B cell (primary cell): Measurements from ENCODE around the gene CCDC30. TPM values are rescaled to one million over a fixed set of nuclear protein-coding genes. Genes with fewer than 3 reads are reported as not detected.

ENCODE experiments used
- ATAC-seq: fragments of 200-7000 bp; cut with Tn5 transposase; one replicate; pipeline ENCODE4 v1.10.0; 2021; ENCODE audit warnings: low read depth, mild to moderate bottlenecking, moderate number of reproducible peaks, moderate library complexity
- CTCF ChIA-PET: fragments of 350-600 bp; sonication (Branson Sonifier 250); formaldehyde crosslinking; loops from one replicate; lab custom pipeline; 2021; ENCODE audit warnings: antibody characterized with exemption, inconsistent platforms; lab: Charles Lee
- POLR2A ChIA-PET: fragments of 350-600 bp; sonication (Branson Sonifier 250); formaldehyde crosslinking; loops from one replicate; lab custom pipeline; 2021; ENCODE audit warnings: antibody characterized with exemption; lab: Charles Lee
- DNase-seq: peaks from one replicate; pipeline ENCODE4 v3.0.0; 2013
- H2AFZ ChIP-seq: 2 replicates; pipeline ENCODE4 v1.6.1; 2012; ENCODE audit warnings: mild to moderate bottlenecking, low read depth, low read length; ENCODE audit not compliant: insufficient read depth, poor library complexity, severe bottlenecking
- H3K27ac ChIP-seq, 2 donors: 1 replicate in 1 of 2; 2 replicates in 1 of 2; pipeline ENCODE4 v1.5.1; 2012 to 2013; ENCODE audit warnings: low read length in 2 of 2, mild to moderate bottlenecking in 2 of 2, moderate library complexity in 1 of 2
- H3K27me3 ChIP-seq, 4 experiments: fragments of 200-600 bp in 1 of 4; sonication (generic) in 1 of 4; replicated peaks in 1 of 4; 1 replicate in 2 of 4; 2 replicates in 2 of 4; pipeline versions ENCODE4 v1.6.1 to v1.7.0; 2013 to 2016; ENCODE audit warnings: low read length in 3 of 4, mild to moderate bottlenecking in 2 of 4, mixed read lengths in 1 of 4, moderate library complexity in 1 of 4; ENCODE audit not compliant: insufficient read depth in 4 of 4, control insufficient read depth in 3 of 4; ENCODE audit errors: control extremely low read depth in 1 of 4
- H3K36me3 ChIP-seq, 2 experiments: replicated peaks in 1 of 2; 1 replicate in 1 of 2; 2 replicates in 1 of 2; pipeline versions ENCODE4 v1.6.1 to v1.7.1; 2013; ENCODE audit warnings: low read length in 1 of 2; ENCODE audit not compliant: insufficient read depth in 2 of 2, control insufficient read depth in 1 of 2; ENCODE audit errors: control extremely low read depth in 1 of 2, extremely low read depth in 1 of 2
- H3K4me1 ChIP-seq, 2 donors: fragments of 200-600 bp in 1 of 2; sonication (generic) in 1 of 2; 1 replicate in 1 of 2; 2 replicates in 1 of 2; pipeline versions ENCODE4 v1.5.1 to v1.6.1; 2013 to 2017; ENCODE audit warnings: low read length in 2 of 2; ENCODE audit not compliant: control insufficient read depth in 2 of 2, insufficient read depth in 2 of 2
- H3K4me2 ChIP-seq: replicated peaks from 2 replicates; pipeline ENCODE3; 2012; ENCODE audit warnings: mild to moderate bottlenecking, low read depth, low read length; ENCODE audit not compliant: poor library complexity, severe bottlenecking
- H3K4me3 ChIP-seq, 5 experiments: fragments of 200-600 bp in 1 of 5; sonication (generic) in 1 of 5; 1 replicate in 3 of 5; 2 replicates in 2 of 5; pipeline versions ENCODE4 v1.5.1 to v1.7.0; 2011 to 2016; ENCODE audit warnings: low read length in 4 of 5, mild to moderate bottlenecking in 4 of 5, low read depth in 2 of 5, control low read depth in 1 of 5, moderate library complexity in 1 of 5; ENCODE audit not compliant: insufficient read depth in 1 of 5; ENCODE audit errors: control extremely low read depth in 1 of 5, extremely low read depth in 1 of 5
- H3K79me2 ChIP-seq: fragments of 200-600 bp; sonication (generic); one replicate; pipeline ENCODE4 v1.6.0; 2016; ENCODE audit warnings: low read length; ENCODE audit not compliant: control insufficient read depth, insufficient read depth
- H3K9ac ChIP-seq: fragments of 200-600 bp; sonication (generic); 2 replicates; pipeline ENCODE4 v1.6.1; 2017; ENCODE audit warnings: mild to moderate bottlenecking, low read length, moderate library complexity
- H3K9me3 ChIP-seq, 3 donors: one replicate each; pipeline versions ENCODE4 v1.6.1 to v1.7.1; 2013; ENCODE audit warnings: low read length in 2 of 3; ENCODE audit not compliant: control insufficient read depth in 2 of 3, insufficient read depth in 1 of 3; ENCODE audit errors: control extremely low read depth in 1 of 3
- H4K20me1 ChIP-seq: 2 replicates; pipeline ENCODE4 v1.6.0; 2012; ENCODE audit warnings: mild to moderate bottlenecking, low read length; ENCODE audit not compliant: insufficient read depth, control insufficient read depth, poor library complexity, severe bottlenecking
- H3K27ac Mint-ChIP-seq: one replicate; pipeline ENCODE4 v1.8.0; 2021; ENCODE audit warnings: mixed read lengths
- H3K27me3 Mint-ChIP-seq: one replicate; pipeline ENCODE4 v1.8.0; 2021; ENCODE audit warnings: mixed read lengths
- H3K4me1 Mint-ChIP-seq: one replicate; pipeline ENCODE4 v1.8.0; 2021; ENCODE audit warnings: mixed read lengths
- H3K4me3 Mint-ChIP-seq: one replicate; pipeline ENCODE4 v1.8.0; 2021; ENCODE audit warnings: mixed read lengths
- H3K9me3 Mint-ChIP-seq: one replicate; pipeline ENCODE4 v1.8.0; 2022; ENCODE audit warnings: mixed read lengths; ENCODE audit not compliant: insufficient read depth
- CTCF ChIP-seq: fragments of 200-600 bp; IDR thresholded peaks from one replicate; pipeline ENCODE4 v1.8.0; 2022; ENCODE audit warnings: antibody characterized with exemption, mild to moderate bottlenecking
- EZH2 ChIP-seq: IDR thresholded peaks from 2 replicates; pipeline ENCODE4 v1.6.1; 2012; ENCODE audit warnings: borderline replicate concordance, low read depth, mild to moderate bottlenecking, moderate library complexity, low read length; ENCODE audit not compliant: insufficient read depth, poor library complexity, severe bottlenecking
- whole genome bisulfite sequencing: methylation state at CpG from one replicate; pipeline ENCODE4 v1.1.5; 2013; ENCODE audit warnings: missing lambda C conversion rate; ENCODE audit not compliant: insufficient coverage; 5-methylcytosine and 5-hydroxymethylcytosine counted together
- intact Hi-C: fragments of 100-400 bp; cut with micrococcal nuclease; formaldehyde crosslinking; loops from one replicate; pipeline ENCODE4 v1.10.0; 2022
- polyA plus RNA-seq: library from polyadenylated mRNA; depleted of rRNA; stranded (reverse); fragments of >200 nt; gene quantifications from 2 replicates; pipeline ENCODE4 v1.2.3, GENCODE V29; 2012
- total RNA-seq, 2 donors: library from RNA; stranded (reverse); fragments of 120-200 nt in 1 of 2; gene quantifications; 1 replicate in 1 of 2; 2 replicates in 1 of 2; pipeline versions ENCODE4 v1.2.3 to v1.2.4, GENCODE V29; 2013 to 2022

Gene CCDC30
- total and polyA plus RNA-seq, 2 donors (not counting 1 experiment from before 2014, with no cell fraction given): 1.4 to 7.4 TPM

GRCh38 chr1:42418516-42418915 is 44.6 kb upstream of the CCDC30 start:
- POLR2A ChIA-PET: no interaction called here
- DNase-seq (no peak), ATAC-seq (no peak)
- H2AFZ ChIP-seq: no peak overlapping the region
- H3K4me1 Mint-ChIP-seq: no peaks in the 10 kb centered on the region
- CTCF ChIA-PET: no interaction called here
- intact Hi-C loops: no loop called here
- TF ChIP-seq CTCF (no peak), EZH2 (no peak)
- H3K4me3 ChIP-seq: no peak overlapping the region
- no peaks in the 10 kb centered on the region for H3K79me2 ChIP-seq
- H3K4me2 ChIP-seq: no peak overlapping the region
- no peaks in the 10 kb centered on the region for H4K20me1 ChIP-seq
- H3K36me3 ChIP-seq: no peaks in the 10 kb centered on the region
- H3K27me3 Mint-ChIP-seq: peaks cover 28% of the 10 kb centered on the region
- no CpG with 5 or more reads among the region's 1 CpG for WGBS
- no peak overlapping the region for H3K27ac ChIP-seq
- no peaks in the 10 kb centered on the region for H3K9me3 ChIP-seq
- no peak overlapping the region for H3K27ac Mint-ChIP-seq
- H3K4me3 Mint-ChIP-seq: no peak overlapping the region
- H3K27me3 ChIP-seq: no peaks in the 10 kb centered on the region
- H3K9me3 Mint-ChIP-seq: no peaks in the 10 kb centered on the region
- H3K9ac ChIP-seq: no peak overlapping the region
- H3K4me1 ChIP-seq: no peaks in the 10 kb centered on the region

GRCh38 chr1:42419126-42419821 is 43.8 kb upstream of the CCDC30 start:
- Mint-ChIP-seq H3K27ac (no peak overlapping the region), H3K4me3 (no peak overlapping the region), H3K9me3 (no peaks in the 10 kb centered on the region), H3K4me1 (no peaks in the 10 kb centered on the region), H3K27me3 (peaks cover 24% of the 10 kb centered on the region)
- Histone ChIP-seq H3K9ac (no peak overlapping the region), H3K9me3 (no peaks in the 10 kb centered on the region), H3K27ac (no peak overlapping the region), H3K79me2 (no peaks in the 10 kb centered on the region), H3K36me3 (no peaks in the 10 kb centered on the region), H2AFZ (no peak overlapping the region), H4K20me1 (no peaks in the 10 kb centered on the region), H3K4me3 (no peak overlapping the region), H3K27me3 (no peaks in the 10 kb centered on the region), H3K4me1 (no peaks in the 10 kb centered on the region), H3K4me2 (no peak overlapping the region)
- intact Hi-C loops: no loop called here
- ChIA-PET POLR2A (no interaction called here), CTCF (no interaction called here)
- no peak for ATAC-seq
- WGBS: 87% methylated on average over 3 of the region's 5 CpGs
- DNase-seq: no peak
- TF ChIP-seq CTCF (no peak), EZH2 (no peak)
